Stimulated activated CD8-positive, alpha-beta memory T cell treated with anti-CD3 and anti-CD28 coated beads, Interleukin-7, amount 100 ng/mL, for 4 hours (primary cell): Measurements from ENCODE around the gene GPATCH4.
"Not testable (repeated sequence)": the region's sequence is repeated elsewhere in the genome, so short reads cannot be mapped to it uniquely, and the experiment has no call there.

ENCODE experiments used
- DNase-seq, 2 donors: peaks; one replicate each; pipeline ENCODE4 v3.0.0-alpha.2; 2020; ENCODE audit warnings: low read depth in 2 of 2

The GPATCH4 gene

GRCh38 chr1:156627313-156627880 lies 26.1 kb upstream of the GPATCH4 start:
- DNase-seq = no peak

DNA sequence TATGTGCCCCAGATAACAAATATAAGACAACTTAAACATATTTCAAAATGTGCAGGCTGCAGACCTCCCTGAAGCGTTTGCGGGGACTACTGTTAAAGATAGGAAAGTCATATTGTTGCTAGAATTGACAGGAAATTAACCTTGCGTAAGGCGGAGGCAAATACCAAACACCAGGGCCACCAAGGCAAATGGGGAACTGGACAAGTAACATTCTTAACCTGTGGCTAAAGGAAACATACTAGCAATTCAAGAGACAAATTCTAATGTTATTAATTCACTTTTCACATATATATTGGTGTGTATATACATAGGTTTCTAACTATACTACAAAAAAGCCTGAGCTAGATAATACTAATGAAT lies 24.8 kb upstream of the GPATCH4 start:
- no peak for DNase-seq

GRCh38 chr1:156625436-156626078 lies 24.3 kb upstream of the GPATCH4 start:
- peak in 1 of 2 donors; percentile 49 for DNase-seq

DNA sequence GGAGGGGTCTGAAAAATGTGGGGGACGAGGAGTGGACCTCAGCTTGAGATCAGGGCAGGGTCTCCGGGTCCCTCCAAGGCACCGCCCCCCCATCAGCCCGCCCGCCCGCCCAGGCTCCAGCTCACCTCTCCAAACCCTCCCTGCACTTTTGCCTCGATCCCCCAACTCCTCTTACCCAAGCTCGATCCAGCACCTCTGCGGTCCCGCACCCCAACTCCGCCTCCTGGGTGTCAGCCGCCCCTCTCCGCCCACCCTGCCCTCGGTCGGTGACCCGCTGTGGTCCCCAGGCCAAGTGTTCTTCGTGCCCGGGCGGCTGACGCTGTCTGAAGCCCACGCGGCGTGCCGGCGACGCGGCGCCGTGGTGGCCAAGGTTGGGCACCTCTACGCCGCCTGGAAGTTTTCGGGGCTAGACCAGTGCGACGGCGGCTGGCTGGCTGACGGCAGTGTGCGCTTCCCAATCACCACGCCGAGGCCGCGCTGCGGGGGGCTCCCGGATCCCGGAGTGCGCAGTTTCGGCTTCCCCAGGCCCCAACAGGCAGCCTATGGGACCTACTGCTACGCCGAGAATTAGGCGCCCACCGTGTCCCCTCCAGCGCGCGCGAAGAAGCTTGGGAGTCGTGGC lies 23.6 kb upstream of the GPATCH4 start:
- DNase-seq = no peak

DNA sequence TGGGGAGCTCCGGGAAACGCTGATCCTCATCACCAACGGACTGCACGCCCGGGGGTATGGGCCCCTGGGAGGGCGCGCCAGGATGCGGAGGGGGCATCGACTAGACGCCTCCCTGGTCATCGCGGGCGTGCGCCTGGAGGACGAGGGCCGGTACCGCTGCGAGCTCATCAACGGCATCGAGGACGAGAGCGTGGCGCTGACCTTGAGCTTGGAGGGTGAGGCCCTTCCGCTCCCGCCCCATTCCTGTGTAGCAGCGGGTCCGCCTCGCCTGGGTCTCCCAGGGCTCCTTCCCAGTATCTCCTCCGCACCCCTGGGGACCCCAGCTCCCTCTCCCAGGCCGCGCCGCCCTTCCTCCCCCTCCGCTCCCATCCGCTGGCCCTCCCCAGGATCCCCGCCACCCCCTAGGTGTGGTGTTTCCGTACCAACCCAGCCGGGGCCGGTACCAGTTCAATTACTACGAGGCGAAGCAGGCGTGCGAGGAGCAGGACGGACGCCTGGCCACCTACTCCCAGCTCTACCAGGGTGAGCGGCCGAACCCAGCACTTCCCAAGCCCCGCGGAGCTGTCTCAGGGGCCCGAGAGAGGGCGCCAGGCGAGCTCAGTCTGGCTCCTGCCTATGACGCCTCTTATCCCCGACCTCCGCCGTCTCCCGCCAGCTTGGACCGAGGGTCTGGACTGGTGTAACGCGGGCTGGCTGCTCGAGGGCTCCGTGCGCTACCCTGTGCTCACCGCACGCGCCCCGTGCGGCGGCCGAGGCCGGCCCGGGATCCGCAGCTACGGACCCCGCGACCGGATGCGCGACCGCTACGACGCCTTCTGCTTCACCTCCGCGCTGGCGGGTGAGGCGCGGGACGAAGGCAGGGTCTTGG lies 22.9 kb upstream of the GPATCH4 start:
- peak in 1 of 2 donors; percentile 19 for DNase-seq

DNA sequence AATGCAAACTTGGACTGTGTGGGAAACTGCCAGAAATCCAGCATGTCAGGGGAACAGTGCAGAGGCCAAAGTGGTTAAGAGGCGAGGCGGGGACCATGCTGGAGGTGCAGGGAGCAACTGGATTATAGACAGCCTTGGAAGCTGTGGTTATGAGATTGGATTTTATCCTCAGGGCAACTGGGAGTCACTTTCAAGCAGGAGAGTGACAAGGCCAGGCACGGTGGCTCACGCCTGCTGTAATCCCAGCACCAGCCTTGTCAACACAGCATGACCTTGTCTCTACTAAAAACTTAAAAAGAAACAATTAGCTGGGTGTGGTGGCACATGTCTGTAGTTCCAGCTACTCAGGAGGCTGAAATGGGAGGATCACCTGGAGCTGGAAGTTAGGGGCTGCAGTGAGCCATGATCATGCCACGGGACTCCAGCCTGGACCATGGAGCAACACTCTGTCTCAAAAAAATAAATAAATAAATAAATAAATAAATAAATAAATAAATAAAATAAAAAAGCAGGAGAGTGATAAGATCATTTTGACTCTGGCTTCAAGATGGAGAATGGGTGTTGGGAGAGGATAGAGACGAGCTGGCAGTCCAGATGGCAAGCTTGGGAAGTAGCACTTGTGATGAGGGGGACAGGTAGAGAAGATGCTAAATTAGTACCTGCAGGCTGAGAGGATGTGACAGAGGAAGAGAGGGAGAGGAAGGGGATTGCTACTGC lies 21.5 kb upstream of the GPATCH4 start:
- no peak for DNase-seq

DNA sequence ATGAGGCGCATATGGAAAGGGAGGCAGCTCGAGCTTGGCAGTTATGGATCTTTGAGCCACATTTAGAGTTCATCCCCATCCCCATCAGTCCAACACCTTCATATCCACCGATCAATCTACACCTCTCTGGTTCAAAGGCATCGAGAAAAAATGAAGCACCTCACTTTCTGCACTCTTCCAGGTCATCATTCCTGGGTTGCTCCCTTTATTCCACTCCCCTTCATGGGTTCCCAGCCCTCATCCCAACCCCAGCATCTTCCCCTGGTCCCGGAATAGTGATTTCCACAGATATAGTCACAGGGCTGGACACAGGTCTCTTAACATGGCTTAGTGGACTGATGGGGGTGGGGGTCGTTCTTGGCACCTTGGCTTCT lies 18.3 kb upstream of the GPATCH4 start:
- no peak for DNase-seq

- DNase-seq = no peak
Observed at GRCh38 chr1:156618853-156619581, 17.7 kb upstream of the GPATCH4 start, which contains the start of gene HAPLN2. Gene HAPLN2 (plus strand): TSS chr1:156619415. CDS start chr1:156623491, 4,076 bp downstream.

DNA sequence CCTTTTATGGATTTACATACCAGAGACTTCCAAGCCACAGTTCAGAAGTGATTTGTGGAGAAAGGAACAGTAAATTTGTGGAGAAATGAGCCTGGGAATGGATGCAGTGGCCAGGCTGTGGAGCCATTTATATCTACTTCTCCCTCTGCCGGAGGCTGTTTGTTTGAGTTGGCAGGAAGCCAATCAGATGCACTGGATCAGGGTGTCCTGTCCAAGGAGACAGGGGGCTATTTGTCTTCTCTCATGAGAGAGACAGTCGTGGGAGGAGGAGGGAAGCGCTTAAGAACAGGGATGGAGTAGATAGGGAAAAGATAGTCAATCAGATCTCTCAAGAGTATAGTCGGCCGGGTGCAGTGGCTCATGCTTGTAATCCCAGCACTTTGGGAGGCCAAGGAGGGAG lies 15.2 kb upstream of the GPATCH4 start:
- no peak for DNase-seq

GRCh38 chr1:156615946-156616345 lies 14.7 kb upstream of the GPATCH4 start:
- DNase-seq = no peak

DNA sequence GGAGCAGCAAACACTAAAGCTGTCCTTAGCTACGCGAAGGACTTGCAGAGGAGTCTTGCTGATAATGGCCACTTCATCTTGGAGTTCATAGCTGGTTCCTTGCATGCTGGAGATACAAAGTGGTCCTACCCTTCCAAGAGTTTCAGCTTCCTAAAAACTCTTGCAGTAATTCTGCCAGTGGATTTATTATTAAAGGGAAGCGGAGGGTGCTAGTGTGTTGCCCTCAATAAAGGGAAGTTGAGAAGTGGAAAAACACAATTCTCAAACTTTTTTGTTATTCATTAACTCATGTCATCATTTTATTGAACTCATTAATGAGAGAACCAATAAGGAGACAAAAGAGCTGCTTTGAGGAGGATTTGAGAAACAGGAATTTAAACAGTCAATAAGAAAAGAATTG lies 11.4 kb upstream of the GPATCH4 start:
- DNase-seq = no peak

GRCh38 chr1:156610072-156610471 lies 8.8 kb upstream of the GPATCH4 start:
- DNase-seq = not testable (repeated sequence)

DNA sequence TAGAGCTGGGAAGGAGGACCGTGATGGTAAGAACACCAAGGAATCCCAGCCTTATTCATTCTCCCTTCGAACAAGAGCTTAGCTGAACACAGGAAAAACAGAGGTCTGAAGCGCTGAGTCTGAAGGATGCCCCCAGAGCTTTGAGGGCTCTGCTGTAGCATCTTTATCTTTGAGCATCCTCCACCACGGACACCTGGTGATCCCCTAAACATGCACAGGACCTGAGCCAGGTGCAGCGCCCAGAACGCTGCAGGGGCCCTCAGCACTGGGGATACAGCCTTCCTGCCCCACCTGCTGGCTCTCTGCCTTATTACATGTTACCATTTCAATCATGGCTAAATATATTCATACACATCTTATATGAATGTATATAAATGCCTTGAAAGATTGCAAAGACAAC lies 7.7 kb upstream of the GPATCH4 start:
- DNase-seq = peak in 1 of 2 donors; percentile 41

DNA sequence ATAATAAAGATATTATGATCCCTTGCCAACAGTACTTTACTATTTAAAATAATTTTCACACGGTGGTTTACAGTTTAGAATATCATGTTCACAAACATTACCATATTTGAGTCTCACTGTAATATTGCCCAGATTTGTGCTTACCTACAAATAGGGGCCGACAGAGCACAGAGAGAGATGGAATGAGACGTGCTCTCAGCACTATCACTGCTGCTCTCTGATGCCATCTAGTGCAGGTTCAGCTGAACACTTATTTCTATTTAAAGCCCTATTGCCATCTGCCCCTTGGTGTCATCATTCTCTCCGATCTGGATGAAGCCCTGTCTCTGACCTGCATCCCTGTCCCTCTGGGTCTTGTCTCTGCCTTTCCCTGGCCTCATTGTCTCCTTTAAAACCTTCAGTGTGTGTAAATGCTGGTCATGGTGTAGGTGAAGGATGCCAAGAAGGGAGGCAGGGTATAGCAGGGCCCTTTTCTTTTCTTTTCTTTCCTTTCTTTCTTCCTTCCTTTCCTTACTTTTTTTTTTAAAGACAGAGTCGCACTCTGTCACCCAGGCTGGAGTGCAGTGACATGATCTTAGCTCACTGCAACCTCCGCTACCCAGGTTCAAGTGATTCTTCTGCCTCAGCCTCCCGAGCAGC lies 6.9 kb upstream of the GPATCH4 start:
- peak; percentile 33 to 43 for DNase-seq

- DNase-seq = not testable (repeated sequence)
Observed at GRCh38 chr1:156607344-156607743, 6.1 kb upstream of the GPATCH4 start.

DNA sequence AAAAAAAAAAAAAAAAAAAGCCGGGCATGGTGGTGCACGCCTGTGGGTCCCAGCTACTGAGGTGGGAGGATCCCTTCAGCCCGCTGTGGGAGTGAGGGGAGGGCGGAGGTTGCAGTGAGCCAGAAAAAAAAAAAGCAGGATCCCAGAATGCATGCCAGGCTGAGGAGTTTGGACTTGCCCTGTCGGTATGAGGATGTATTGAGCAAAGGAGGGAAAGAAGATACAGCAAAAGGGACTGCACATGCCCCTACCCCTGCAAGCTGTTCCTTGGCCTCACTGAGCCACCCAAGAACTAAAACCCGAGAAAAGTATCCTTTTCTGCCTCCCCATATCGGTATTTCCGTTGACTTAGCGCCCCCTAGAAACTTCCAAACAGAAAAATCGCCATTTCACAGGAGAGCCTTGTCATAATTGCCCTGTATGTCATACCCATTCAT lies 1.3 kb upstream of the GPATCH4 start:
- DNase-seq = no peak

DNA sequence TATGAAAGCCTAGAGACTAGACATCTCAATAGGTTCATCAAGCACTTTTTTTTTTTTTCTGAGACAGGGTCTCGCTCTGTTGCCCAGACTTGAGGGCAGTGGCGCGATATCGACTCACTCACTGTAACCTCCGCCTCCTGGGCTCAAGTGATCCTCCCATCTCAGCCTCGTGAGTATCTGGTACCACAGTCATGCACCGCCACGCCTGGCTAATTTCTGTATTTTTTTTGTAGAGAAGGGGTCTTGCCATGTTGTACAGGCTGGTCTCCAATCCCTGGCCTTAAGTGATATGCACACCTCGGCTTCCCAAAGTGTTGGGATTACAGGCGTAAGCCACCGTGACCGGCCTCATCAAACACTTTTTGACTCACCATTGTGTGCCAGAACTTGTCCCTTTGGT lies 613 bp upstream of the GPATCH4 start:
- DNase-seq = no peak

- no peak for DNase-seq
Observed at GRCh38 chr1:156600733-156601121, 552 bp downstream of the GPATCH4 start.

DNA sequence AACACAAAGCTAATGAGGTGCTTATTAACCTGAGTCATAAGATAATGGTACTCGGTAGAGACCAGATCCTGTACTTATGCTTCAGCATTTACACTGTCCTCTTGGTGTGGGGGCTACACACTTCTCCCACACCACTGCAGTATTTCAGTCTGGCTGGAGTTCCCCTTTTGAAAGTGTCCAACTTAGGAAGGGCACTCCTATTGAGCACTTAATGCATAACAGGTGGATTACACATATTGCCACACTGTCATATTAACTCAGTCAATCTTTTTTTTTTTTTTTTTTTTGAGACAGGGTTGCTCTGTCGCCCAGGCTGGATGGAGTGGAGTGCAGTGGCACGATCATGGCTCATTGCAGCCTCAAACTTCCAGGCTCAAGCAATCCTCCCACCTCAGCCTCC lies 1.5 kb downstream of the GPATCH4 start:
- DNase-seq = no peak

DNA sequence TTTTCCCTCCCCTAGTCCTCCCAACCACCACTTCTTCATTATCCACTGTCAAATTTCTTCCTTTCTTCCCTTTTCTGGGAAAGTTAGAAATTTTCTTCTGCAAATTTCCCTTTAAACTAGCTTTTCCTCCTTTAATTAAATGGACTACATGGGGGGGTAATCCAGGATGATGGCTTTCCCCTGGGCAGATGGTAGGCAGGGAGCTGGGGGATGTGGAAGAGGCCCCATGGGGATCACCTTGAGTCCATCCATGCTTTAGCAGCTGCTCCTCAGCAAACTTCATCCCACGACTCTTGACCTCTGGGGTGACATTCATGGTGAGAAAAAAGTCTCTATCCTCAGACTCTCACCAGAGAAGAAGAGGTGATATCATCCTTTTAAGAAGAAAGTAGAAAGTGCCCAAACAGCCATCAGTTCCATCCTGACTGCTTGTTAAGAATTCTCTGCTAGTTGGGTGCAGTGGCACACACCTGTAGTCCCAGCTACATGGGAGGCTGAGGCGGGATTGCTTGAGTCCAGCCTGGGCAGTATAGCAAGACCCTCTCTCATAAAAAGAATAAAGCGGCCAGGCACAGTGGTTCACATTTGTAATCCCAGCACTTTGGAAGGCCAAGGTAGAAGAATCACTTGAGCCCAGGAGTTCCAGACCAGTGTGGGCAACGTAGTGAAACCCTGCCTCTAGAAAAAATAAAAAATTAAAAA lies 2.4 kb downstream of the GPATCH4 start:
- no peak for DNase-seq
